HG03159 (cell line): ENCODE data around the gene ST6GALNAC4.

Experiments
- ATAC-seq: cut with Tn5 transposase; IDR thresholded peaks from one replicate; pipeline ENCODE4 v1.9.1; 2021; ENCODE audit warnings: mild to moderate bottlenecking, moderate library complexity; ENCODE audit not compliant: unreplicated experiment

ST6GALNAC4 gene, protein sequence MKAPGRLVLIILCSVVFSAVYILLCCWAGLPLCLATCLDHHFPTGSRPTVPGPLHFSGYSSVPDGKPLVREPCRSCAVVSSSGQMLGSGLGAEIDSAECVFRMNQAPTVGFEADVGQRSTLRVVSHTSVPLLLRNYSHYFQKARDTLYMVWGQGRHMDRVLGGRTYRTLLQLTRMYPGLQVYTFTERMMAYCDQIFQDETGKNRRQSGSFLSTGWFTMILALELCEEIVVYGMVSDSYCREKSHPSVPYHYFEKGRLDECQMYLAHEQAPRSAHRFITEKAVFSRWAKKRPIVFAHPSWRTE

GRCh38 chr9:127916720-127917581, at the start of gene ST6GALNAC4:
ST6GALNAC4 (minus strand) TSS chr9:127917041; CDS start chr9:127916419, 622 bp downstream.
- peak; percentile 71 for ATAC-seq

GRCh38 chr9:127965953-127966352, 49.1 kb upstream of the ST6GALNAC4 start:
- ATAC-seq, result no peak

GRCh38 chr9:127963359-127964064, 46.7 kb upstream of the ST6GALNAC4 start:
- ATAC-seq, result no peak

DNA sequence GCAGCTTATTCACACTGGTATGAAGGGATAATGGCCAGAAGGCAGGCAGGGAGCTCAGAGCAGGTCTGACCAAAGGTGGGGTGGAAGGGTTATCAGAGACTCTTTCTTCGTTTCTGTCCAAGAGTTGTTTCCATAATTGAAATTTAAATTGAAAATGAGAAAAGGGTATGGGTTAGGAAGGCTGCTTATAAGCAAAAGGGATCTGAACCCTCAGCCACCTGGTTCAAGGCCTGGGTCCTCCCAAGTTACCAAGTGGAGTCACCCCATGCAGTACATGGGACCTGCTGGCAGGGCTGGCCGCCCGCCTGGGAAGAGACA, 46.2 kb upstream of the ST6GALNAC4 start:
- ATAC-seq, result no peak

DNA sequence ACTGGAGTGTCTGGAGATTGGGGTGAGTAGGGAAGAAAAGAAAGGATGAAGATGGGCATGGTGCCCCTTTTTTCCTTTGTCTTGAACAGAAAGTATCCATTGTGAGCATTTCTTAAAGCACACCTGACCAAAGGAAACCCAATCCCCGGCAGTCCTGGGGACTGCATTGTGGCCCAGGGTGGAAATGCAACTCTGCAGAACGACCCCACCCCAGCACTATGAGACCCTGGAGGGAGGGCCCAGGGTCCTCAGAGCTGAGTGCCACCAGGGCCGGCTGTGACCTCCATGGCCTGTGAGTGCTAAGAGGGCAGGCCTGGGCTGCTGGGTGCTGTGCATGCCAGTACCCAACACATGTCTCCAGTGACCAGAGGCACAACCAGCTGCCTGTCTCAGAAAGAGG, 45.4 kb upstream of the ST6GALNAC4 start:
- no peak for ATAC-seq

DNA sequence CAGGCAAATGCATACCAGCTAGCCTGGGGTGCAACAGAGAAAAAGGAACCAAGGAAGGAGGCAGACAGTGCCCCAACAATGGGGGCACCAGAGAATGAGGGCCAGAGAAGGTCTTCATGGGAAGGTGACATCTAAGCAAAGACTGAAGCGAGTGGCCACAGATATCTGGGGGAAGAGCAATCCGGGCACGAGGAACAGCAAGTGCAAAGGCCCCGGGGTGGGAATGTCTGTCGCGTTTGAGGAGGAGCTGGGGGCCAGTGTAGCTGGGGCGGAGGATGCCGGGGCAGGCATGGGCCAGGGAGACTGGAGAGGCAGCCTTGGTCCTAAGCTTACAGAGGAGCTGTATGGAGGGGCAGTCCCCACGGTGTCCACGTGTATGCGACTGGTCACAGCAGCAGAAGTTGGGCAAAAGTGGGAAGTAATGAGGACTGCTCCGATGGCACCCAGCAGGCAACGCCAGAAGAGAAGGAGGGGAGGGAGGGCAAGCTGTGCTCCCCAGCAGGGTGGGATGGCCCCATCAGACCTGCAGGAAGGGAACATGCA, 44.8 kb upstream of the ST6GALNAC4 start:
- ATAC-seq, result no peak

DNA sequence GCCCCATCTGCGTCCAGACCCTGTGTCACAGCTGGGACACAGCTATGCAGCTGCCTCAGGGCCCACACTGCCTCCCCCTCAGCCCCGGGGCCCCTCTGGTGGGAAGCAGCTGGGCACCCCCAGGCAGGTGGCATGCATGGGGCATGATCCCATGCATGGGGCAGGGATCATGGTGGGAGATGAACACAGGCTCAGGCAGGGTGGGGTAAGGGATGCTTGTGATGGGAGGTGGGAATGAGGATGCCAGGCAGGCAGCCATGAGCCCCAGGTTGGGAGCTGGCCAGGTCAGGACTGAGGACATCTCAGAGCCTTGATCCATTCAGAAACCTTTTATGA, 44.3 kb upstream of the ST6GALNAC4 start:
- no peak for ATAC-seq

DNA sequence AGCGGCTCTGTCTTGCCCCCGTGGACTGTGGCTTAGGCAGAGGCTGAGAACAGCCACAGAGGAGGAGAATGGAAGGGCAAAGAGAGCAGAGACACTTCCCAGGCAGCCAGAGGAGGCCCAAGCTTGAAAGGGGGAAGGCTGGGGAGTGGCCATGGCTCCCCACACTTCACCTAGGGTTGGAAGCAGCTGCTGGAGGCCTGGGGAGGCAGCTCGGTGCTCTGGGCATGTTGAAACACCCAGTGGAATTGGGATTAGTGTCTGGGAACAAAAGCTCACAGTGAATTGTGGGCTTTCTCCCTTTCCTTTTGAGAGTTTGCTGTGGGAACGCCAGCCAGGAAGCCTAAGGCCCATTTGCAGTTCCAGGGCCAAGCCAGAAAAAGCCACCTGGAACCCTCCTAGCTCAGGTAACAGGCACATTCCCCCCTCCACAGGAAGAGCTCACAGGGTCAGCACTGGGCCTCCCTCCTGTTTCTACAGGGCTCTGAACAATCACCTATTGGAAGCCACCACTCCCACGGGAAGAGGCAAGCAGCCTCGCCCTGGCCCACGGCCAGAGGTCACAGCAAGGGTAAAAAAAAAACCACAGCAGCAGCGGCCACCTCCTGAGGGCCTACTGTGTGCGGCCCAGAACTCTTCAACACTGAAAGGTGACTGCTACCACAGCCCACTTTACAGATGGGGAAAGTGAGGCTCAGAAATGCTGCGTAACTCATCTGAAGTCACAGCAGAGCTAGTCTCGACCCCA, 43.7 kb upstream of the ST6GALNAC4 start:
- no peak for ATAC-seq

GRCh38 chr9:127959841-127960409, 43.1 kb upstream of the ST6GALNAC4 start:
- ATAC-seq, result no peak

DNA sequence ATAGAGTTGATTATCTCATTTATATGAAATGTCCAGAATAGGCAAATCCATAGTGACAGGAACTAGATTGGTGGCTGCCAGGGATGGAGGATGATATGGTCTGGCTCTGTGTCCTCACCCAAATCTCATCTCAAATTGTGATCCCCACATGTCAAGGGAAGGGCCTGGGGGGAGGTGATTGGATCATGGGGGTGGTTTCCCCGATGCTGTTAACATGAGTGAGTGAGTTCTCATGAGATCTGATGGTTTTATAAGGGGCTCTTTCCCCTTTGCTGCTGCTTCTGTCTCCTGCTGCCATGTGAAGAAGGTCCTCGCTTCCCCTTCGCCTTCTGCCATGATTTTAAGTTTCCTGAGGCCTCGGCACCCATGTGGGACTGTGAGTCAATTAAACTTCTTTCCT, 42.6 kb upstream of the ST6GALNAC4 start:
- no peak for ATAC-seq

- ATAC-seq, result no peak
Observed at GRCh38 chr9:127958728-127959127, 41.9 kb upstream of the ST6GALNAC4 start.

- no peak for ATAC-seq
Observed at GRCh38 chr9:127955294-127956015, 38.6 kb upstream of the ST6GALNAC4 start.

DNA sequence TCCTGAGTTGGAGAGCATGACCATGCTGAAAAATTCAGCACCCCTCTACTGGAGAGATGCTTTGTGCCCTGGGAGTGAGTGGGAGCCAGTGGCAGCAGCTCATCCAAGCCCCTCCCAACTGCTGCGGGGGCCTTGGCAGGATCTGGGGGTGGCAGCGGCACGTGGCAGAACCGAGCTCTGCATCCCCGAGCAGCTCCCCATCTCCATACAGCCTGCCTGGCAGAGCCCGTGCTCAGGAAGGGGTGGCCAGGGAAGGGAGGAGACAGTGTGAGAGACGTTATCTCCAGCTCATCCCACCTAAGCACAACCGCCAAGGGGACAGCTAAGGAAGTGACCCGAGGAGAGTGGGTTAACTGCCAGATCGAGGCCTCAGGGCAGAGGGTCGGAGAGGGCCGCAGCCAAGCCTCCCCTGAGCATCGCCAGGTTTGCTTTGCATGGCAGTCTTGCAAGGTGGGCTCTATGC, 38.0 kb upstream of the ST6GALNAC4 start:
- ATAC-seq, result no peak

DNA sequence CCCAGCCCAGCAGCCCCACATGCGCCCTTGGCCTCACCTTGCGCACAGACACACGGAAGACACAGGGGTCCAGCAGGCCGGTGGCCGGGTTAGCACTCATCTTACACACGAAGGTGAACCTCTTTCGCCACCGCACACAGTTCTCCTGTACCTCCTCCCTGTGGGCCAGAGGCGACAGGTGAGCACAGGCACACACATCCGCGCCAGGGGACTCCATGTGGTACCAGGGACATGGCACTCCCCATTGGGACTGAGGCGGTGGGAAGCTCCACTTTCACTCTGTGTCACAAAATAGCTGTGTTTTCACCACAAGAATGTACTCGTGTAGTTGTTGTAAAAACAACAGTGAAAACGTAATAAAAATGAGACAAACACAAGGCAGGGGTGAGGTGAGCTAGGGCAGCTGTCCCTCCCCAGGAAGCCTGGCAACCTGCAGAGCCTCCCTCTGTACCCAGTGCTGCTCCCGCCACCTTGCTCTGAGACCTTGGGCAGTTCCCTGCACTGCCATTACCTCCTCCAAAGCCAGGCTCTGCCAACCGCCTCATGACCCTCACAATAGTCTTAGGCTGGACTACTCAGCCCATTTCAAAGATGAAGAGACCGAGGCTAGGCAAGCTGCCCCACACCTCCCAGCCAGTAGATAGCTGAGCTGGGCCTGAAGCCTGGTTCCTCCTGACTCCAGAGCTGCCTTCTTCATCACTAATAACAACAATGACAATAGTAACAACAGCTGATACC, 37.1 kb upstream of the ST6GALNAC4 start:
- ATAC-seq, result no peak

GRCh38 chr9:127953154-127953553, 36.3 kb upstream of the ST6GALNAC4 start:
- ATAC-seq, result no peak

GRCh38 chr9:127950513-127951289, 33.9 kb upstream of the ST6GALNAC4 start:
- no peak for ATAC-seq

DNA sequence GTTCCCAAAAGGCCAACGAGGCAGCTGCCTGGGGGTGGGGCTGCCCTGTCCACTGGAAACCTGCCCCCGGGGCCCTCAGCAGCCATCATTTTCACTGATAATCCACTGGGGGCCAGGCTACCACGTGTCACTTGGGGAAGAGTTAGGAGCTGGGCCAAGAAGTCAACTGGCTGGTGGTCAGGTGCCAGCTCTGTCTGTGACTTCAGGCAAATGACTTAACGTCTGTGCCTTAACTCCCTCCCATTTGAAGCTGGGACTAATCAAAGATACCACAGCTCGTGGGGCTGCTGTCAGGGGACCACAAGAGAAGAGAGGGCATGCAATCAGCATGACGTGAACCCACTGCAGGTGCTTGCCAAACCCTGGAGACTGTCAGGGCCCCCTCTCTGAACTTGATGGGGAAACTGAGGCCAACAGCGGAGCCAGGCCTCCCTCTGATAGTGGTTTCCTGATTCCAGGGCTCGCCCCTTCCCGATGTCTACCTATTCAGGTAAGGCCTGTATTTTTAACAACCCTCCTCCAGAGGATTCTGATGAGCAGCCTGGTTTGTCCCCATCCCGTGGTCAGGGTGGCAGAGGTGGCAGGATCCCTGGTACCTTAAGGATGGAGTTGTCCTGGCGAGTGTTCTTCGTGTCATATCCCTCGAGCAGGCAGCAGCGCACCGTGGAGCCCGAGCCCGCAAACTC, 33.1 kb upstream of the ST6GALNAC4 start:
- no peak for ATAC-seq
